Esophagus muscularis mucosa (tissue), 4 donors: Measurements from ENCODE around the gene FIS1. TPM values are rescaled to one million over a fixed set of nuclear protein-coding genes. Genes with fewer than 3 reads are reported as not detected.

Experiments used
- DNase-seq: peaks from one replicate; pipeline ENCODE4 v3.0.0-alpha.2; 2017; ENCODE audit errors: extremely low spot score
- H3K27ac ChIP-seq, 4 donors: fragments of 200-600 bp; sonication (generic); replicated peaks in 1 of 4; 1 replicate in 3 of 4; 2 replicates in 1 of 4; pipeline ENCODE4 v1.5.1; 2016 to 2019; ENCODE audit warnings: mild to moderate bottlenecking in 1 of 4
- H3K27me3 ChIP-seq, 4 donors: fragments of 200-600 bp; sonication (generic); one replicate each; pipeline versions ENCODE4 v1.5.1 to v1.6.0; 2016 to 2019
- H3K36me3 ChIP-seq, 4 donors: fragments of 200-600 bp; sonication (generic); one replicate each; pipeline ENCODE4 v1.5.1; 2016 to 2019
- H3K4me1 ChIP-seq, 4 donors: fragments of 200-600 bp; sonication (generic); one replicate each; pipeline ENCODE4 v1.5.1; 2016 to 2019
- H3K4me3 ChIP-seq, 4 donors: fragments of 200-600 bp; sonication (generic); 1 replicate in 2 of 4; 2 replicates in 2 of 4; pipeline ENCODE4 v1.5.1; 2016 to 2019; ENCODE audit warnings: mild to moderate bottlenecking in 4 of 4, moderate library complexity in 1 of 4
- H3K9me3 ChIP-seq, 4 donors: fragments of 200-600 bp; sonication (generic); 1 replicate in 3 of 4; 2 replicates in 1 of 4; pipeline ENCODE4 v1.5.1; 2016 to 2019
- CTCF ChIP-seq, 3 experiments: fragments of 200-600 bp in 2 of 3; fragments of 450-650 bp in 1 of 3; sonication (generic) in 2 of 3; IDR thresholded peaks; one replicate each; pipeline ENCODE4 v1.5.1; 2017 to 2019; ENCODE audit warnings: antibody characterized with exemption in 3 of 3, mild to moderate bottlenecking in 2 of 3, moderate library complexity in 1 of 3
- EP300 ChIP-seq: sonication (generic); formaldehyde crosslinking; IDR thresholded peaks from one replicate; pipeline ENCODE4 v1.6.1; 2017; ENCODE audit warnings: antibody characterized with exemption
- POLR2A ChIP-seq: fragments of 450-650 bp; IDR thresholded peaks from one replicate; pipeline ENCODE4 v1.6.1; 2017; ENCODE audit warnings: antibody characterized with exemption, moderate library complexity, mild to moderate bottlenecking, low read depth
- POLR2AphosphoS5 ChIP-seq, 2 donors: sonication (generic); formaldehyde crosslinking; IDR thresholded peaks; one replicate each; pipeline ENCODE4 v1.6.1; 2017; ENCODE audit warnings: antibody characterized with exemption in 2 of 2
- WGBS: methylation state at CpG from one replicate; pipeline ENCODE4 v1.1.5; 2018; 5-methylcytosine and 5-hydroxymethylcytosine counted together
- intact Hi-C: fragments of 100-400 bp; cut with DNase I; formaldehyde crosslinking; loops from one replicate; pipeline ENCODE4 v1.15.1; 2023
- total RNA-seq, 4 donors: library from RNA; depleted of rRNA; stranded (reverse); fragments of >200 nt; gene quantifications; one replicate each; pipeline versions ENCODE4 v1.1.0 to v1.2.1, GENCODE V29; 2016

The FIS1 gene
- total RNA-seq, 4 donors from 2014 or later: 216 to 310 (median 295) TPM

- TF ChIP-seq CTCF (IDR thresholded peaks at IDR 0.05) (no peak), POLR2AphosphoS5 (IDR thresholded peaks at IDR 0.05) (no peak), POLR2A (no peak), EP300 (no peak)
- H3K9me3 ChIP-seq: no peaks in the 10 kb centered on the region
- no CpG with 5 or more reads among the region's 21 CpGs for WGBS
- peaks cover 6 to 52% (median 38%) of the 10 kb centered on the region in 4 donors for H3K36me3 ChIP-seq
- DNase-seq: no peak
- H3K27me3 ChIP-seq: peaks cover 0 to 7% (median 0%) of the 10 kb centered on the region in 4 donors
- peak overlapping the region in 2 of 4 donors; percentile 80 to 98 for H3K27ac ChIP-seq
- intact Hi-C loops: no loop called here
- H3K4me3 ChIP-seq: peak overlapping the region in 2 of 4 donors; percentile 31 to 36
- H3K4me1 ChIP-seq: peaks cover 54 to 64% (median 62%) of the 10 kb centered on the region in 4 donors
Observed at GRCh38 chr7:101236292-101236835, 8.5 kb downstream of the FIS1 start.

GRCh38 chr7:101235522-101235921, 9.4 kb downstream of the FIS1 start:
- Histone ChIP-seq H3K27ac (no peak overlapping the region), H3K36me3 (peaks cover 6 to 53% (median 31%) of the 10 kb centered on the region in 4 donors), H3K9me3 (no peaks in the 10 kb centered on the region), H3K4me3 (no peak overlapping the region), H3K27me3 (peaks cover 0 to 7% (median 0%) of the 10 kb centered on the region in 4 donors), H3K4me1 (peaks cover 48 to 56% (median 55%) of the 10 kb centered on the region in 4 donors)
- intact Hi-C loops: no loop called here
- TF ChIP-seq EP300 (no peak), POLR2A (no peak), CTCF (IDR thresholded peaks at IDR 0.05) (no peak), POLR2AphosphoS5 (IDR thresholded peaks at IDR 0.05) (no peak)
- no peak for DNase-seq
- WGBS: 83% methylated on average over 8 of the region's 9 CpGs

- TF ChIP-seq POLR2AphosphoS5 (IDR thresholded peaks at IDR 0.05) (no peak), CTCF (IDR thresholded peaks at IDR 0.05) (peak in 2 of 3 experiments; percentile 6 to 24)
- Histone ChIP-seq H3K27me3 (peaks cover 0 to 7% (median 0%) of the 10 kb centered on the region in 4 donors), H3K27ac (no peak overlapping the region), H3K36me3 (peaks cover 6 to 49% (median 27%) of the 10 kb centered on the region in 4 donors), H3K4me1 (peaks cover 44 to 55% (median 51%) of the 10 kb centered on the region in 4 donors), H3K9me3 (no peaks in the 10 kb centered on the region), H3K4me3 (no peak overlapping the region)
- no peak for DNase-seq
- WGBS: 75% methylated on average over 10 of the region's 11 CpGs
- intact Hi-C loops: no loop called here
Observed at GRCh38 chr7:101235050-101235449, 9.8 kb downstream of the FIS1 start.

- Histone ChIP-seq H3K4me1 (peaks cover 39 to 52% (median 46%) of the 10 kb centered on the region in 4 donors), H3K27ac (no peak overlapping the region)
Observed at GRCh38 chr7:101234636-101235035, 10.2 kb downstream of the FIS1 start.

More at GRCh38 chr7:101234636-101235035, 10.2 kb downstream of the FIS1 start:
- intact Hi-C loops: no loop called here
- TF ChIP-seq EP300: no peak
- TF ChIP-seq POLR2AphosphoS5 (IDR thresholded peaks at IDR 0.05): no peak
- TF ChIP-seq CTCF (IDR thresholded peaks at IDR 0.05): no peak
- TF ChIP-seq POLR2A: no peak
- Histone ChIP-seq H3K27me3 (peaks cover 0 to 7% (median 0%) of the 10 kb centered on the region in 4 donors), H3K9me3 (no peaks in the 10 kb centered on the region), H3K4me3 (no peak overlapping the region), H3K36me3 (peaks cover 1 to 44% (median 26%) of the 10 kb centered on the region in 4 donors)
- WGBS: 87% methylated on average over 5 of the region's 5 CpGs
- no peak for DNase-seq
